ENCODE data around the gene SYCP2.

DNA sequence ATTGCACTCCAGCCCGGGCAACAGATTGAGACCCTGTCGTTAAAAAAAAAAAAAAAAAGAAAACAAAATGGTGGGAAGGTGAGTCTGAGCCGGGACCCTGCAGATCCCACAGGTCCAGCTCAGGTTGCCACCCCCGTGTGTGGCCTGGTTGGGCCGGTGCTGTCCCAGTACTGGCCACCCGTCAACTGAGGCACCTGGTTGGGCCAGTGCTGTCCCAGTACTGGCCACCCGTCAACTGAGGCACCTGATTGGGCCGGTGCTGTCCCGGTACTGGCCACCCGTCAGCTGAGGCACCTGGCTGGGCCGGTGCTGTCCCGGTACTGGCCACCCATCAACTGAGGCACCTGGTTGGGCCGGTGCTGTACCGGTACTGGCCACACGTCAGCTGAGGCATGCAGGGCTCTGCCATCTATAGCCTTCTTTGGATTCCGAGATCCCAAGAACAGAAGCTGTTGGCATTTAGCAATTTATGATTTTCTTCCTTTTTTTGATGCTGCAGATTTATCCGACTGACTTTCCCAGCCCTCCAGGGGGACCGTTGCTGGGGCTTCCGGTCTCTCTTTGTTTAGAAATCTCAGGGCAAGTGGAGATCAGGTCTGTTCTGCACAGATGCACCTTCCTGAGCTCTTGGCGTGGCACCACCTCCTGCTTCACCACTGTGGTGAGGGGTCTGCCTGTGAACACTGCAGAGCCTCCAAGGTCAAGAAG is 113.8 kb downstream of the SYCP2 start:
- no peak for TF ChIP-seq POLR2AphosphoS5 (IDR thresholded peaks at IDR 0.05)
- TF ChIP-seq, protein P1, sequence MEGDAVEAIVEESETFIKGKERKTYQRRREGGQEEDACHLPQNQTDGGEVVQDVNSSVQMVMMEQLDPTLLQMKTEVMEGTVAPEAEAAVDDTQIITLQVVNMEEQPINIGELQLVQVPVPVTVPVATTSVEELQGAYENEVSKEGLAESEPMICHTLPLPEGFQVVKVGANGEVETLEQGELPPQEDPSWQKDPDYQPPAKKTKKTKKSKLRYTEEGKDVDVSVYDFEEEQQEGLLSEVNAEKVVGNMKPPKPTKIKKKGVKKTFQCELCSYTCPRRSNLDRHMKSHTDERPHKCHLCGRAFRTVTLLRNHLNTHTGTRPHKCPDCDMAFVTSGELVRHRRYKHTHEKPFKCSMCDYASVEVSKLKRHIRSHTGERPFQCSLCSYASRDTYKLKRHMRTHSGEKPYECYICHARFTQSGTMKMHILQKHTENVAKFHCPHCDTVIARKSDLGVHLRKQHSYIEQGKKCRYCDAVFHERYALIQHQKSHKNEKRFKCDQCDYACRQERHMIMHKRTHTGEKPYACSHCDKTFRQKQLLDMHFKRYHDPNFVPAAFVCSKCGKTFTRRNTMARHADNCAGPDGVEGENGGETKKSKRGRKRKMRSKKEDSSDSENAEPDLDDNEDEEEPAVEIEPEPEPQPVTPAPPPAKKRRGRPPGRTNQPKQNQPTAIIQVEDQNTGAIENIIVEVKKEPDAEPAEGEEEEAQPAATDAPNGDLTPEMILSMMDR (IDR thresholded peaks at IDR 0.05) = no peak
